H1 (cell line): ENCODE data around the gene GP5. TPM values are rescaled to one million over a fixed set of nuclear protein-coding genes. Genes with fewer than 3 reads are reported as not detected.
A peak's percentile ranks its signal among the peaks of the same experiment; 100 is the strongest.

Experiments used
- CTCF ChIA-PET: fragments of 300-600 bp; sonication (Branson Sonifier 250); formaldehyde crosslinking; loops from one replicate; lab custom pipeline; 2021; ENCODE audit not compliant: partially characterized antibody; lab: Charles Lee
- POLR2A ChIA-PET: fragments of 300-600 bp; sonication (Branson Sonifier 250); formaldehyde crosslinking; loops from one replicate; lab custom pipeline; 2021; ENCODE audit warnings: inconsistent platforms; ENCODE audit not compliant: partially characterized antibody; lab: Charles Lee
- DNase-seq, 2 experiments: peaks; one replicate each; pipeline versions ENCODE4 v3.0.0 to v3.0.0-alpha.2; 2010 to 2022; ENCODE audit warnings: low spot score in 2 of 2, low read depth in 1 of 2, mixed read lengths in 1 of 2
- FAIRE-seq: peaks from 2 replicates; lab custom pipeline; 2011; peaks lifted over from hg19 to GRCh38; lab: Jason Lieb, UNC
- H2AFZ ChIP-seq: 2 replicates; pipeline ENCODE4 v1.8.1; 2012; ENCODE audit warnings: low read length, inconsistent platforms
- H2AK5ac ChIP-seq: 2 replicates; pipeline ENCODE4 v1.6.1; 2013; ENCODE audit warnings: low read depth, low read length
- H2BK120ac ChIP-seq: replicated peaks from 2 replicates; pipeline ENCODE3; 2013; ENCODE audit warnings: low read depth, low read length, inconsistent platforms
- H2BK12ac ChIP-seq: 2 replicates; pipeline ENCODE4 v1.6.1; 2013; ENCODE audit warnings: low read depth, low read length
- H2BK15ac ChIP-seq: 2 replicates; pipeline ENCODE4 v1.6.1; 2013; ENCODE audit warnings: low read length
- H2BK20ac ChIP-seq: 2 replicates; pipeline ENCODE4 v1.6.1; 2013; ENCODE audit warnings: low read length
- H2BK5ac ChIP-seq: 2 replicates; pipeline ENCODE4 v1.6.1; 2013; ENCODE audit warnings: low read depth, low read length
- H3K14ac ChIP-seq: 2 replicates; pipeline ENCODE4 v1.6.1; 2013; ENCODE audit warnings: inconsistent platforms; ENCODE audit not compliant: insufficient read length
- H3K18ac ChIP-seq: 2 replicates; pipeline ENCODE4 v1.6.1; 2013; ENCODE audit warnings: low read length; ENCODE audit errors: extremely low read depth
- H3K23ac ChIP-seq: 2 replicates; pipeline ENCODE4 v1.6.1; 2013; ENCODE audit warnings: inconsistent platforms; ENCODE audit not compliant: insufficient read length
- H3K23me2 ChIP-seq: 2 replicates; pipeline ENCODE4 v1.6.1; 2013; ENCODE audit warnings: low read depth, low read length
- H3K27ac ChIP-seq: 2 replicates; pipeline ENCODE4 v1.6.1; 2011; ENCODE audit warnings: low read depth, low read length, inconsistent platforms
- H3K27me3 ChIP-seq, 4 experiments: replicated peaks in 1 of 4; 1 replicate in 1 of 4; 2 replicates in 3 of 4; pipeline versions ENCODE4 v1.6.1 to v1.8.1; 2011 to 2013; ENCODE audit warnings: low read length in 3 of 4, mild to moderate bottlenecking in 3 of 4, inconsistent platforms in 2 of 4, mixed read lengths in 2 of 4, moderate library complexity in 1 of 4; ENCODE audit not compliant: control insufficient read depth in 3 of 4, insufficient read depth in 3 of 4; ENCODE audit errors: extremely low read depth in 1 of 4
- H3K36me3 ChIP-seq, 4 experiments: 2 replicates each; pipeline versions ENCODE4 v1.6.1 to v1.8.1; 2011 to 2013; ENCODE audit warnings: mild to moderate bottlenecking in 4 of 4, low read length in 3 of 4, moderate library complexity in 2 of 4, control low read depth in 1 of 4, inconsistent platforms in 1 of 4; ENCODE audit not compliant: insufficient read depth in 4 of 4, control insufficient read depth in 2 of 4
- H3K4ac ChIP-seq: replicated peaks from 2 replicates; pipeline ENCODE3; 2013; ENCODE audit warnings: low read length, low read depth, mixed read lengths, inconsistent platforms; ENCODE audit not compliant: insufficient read length
- H3K4me1 ChIP-seq, 4 experiments: replicated peaks in 1 of 4; 1 replicate in 1 of 4; 2 replicates in 3 of 4; pipeline versions ENCODE4 v1.6.1 to v1.8.1; 2011 to 2013; ENCODE audit warnings: low read length in 3 of 4, inconsistent platforms in 2 of 4, mixed read lengths in 1 of 4; ENCODE audit not compliant: insufficient read depth in 4 of 4, control insufficient read depth in 3 of 4
- H3K4me2 ChIP-seq, 2 experiments: 2 replicates each; pipeline versions ENCODE4 v1.6.1 to v1.8.1; 2011 to 2013; ENCODE audit warnings: low read depth in 2 of 2, low read length in 2 of 2, control low read depth in 1 of 2, inconsistent platforms in 1 of 2, mild to moderate bottlenecking in 1 of 2; ENCODE audit not compliant: insufficient read depth in 1 of 2
- H3K4me3 ChIP-seq, 4 experiments: fragments of 200-600, 300-600 bp in 1 of 4; sonication (generic), shearing (Covaris generic), sonication (Bioruptor Twin) in 1 of 4; 2 replicates each; pipeline versions ENCODE4 v1.5.1 to v1.8.1; 2011 to 2016; ENCODE audit warnings: low read length in 4 of 4, low read depth in 3 of 4, control low read depth in 2 of 4, inconsistent platforms in 2 of 4, mild to moderate bottlenecking in 2 of 4, mixed read lengths in 1 of 4, moderate library complexity in 1 of 4; ENCODE audit not compliant: insufficient read depth in 2 of 4; ENCODE audit errors: extremely low read depth in 1 of 4
- H3K56ac ChIP-seq: replicated peaks from 2 replicates; pipeline ENCODE3; 2013; ENCODE audit warnings: low read depth, mild to moderate bottlenecking, mixed read lengths, low read length, inconsistent platforms; ENCODE audit not compliant: insufficient read length
- H3K79me1 ChIP-seq: 2 replicates; pipeline ENCODE4 v1.6.1; 2013; ENCODE audit warnings: low read depth, low read length, control low read depth
- H3K79me2 ChIP-seq, 2 experiments: 2 replicates each; pipeline versions ENCODE4 v1.6.1 to v1.8.1; 2012 to 2013; ENCODE audit warnings: low read length in 2 of 2, mild to moderate bottlenecking in 2 of 2, inconsistent platforms in 1 of 2; ENCODE audit not compliant: insufficient read depth in 2 of 2, control insufficient read depth in 1 of 2
- H3K9ac ChIP-seq, 4 experiments: replicated peaks in 1 of 4; 1 replicate in 1 of 4; 2 replicates in 3 of 4; pipeline versions ENCODE4 v1.6.1 to v1.8.1; 2011 to 2013; ENCODE audit warnings: low read depth in 3 of 4, low read length in 3 of 4, control low read depth in 2 of 4, mild to moderate bottlenecking in 2 of 4, moderate library complexity in 2 of 4, inconsistent platforms in 1 of 4; ENCODE audit errors: extremely low read depth in 1 of 4
- H3K9me3 ChIP-seq, 2 experiments: 2 replicates each; pipeline versions ENCODE4 v1.6.1 to v1.8.1; 2012 to 2013; ENCODE audit warnings: mild to moderate bottlenecking in 2 of 2, moderate library complexity in 2 of 2, control low read depth in 1 of 2, inconsistent platforms in 1 of 2, low read depth in 1 of 2, low read length in 1 of 2, mixed read lengths in 1 of 2; ENCODE audit not compliant: insufficient read depth in 2 of 2
- H4K20me1 ChIP-seq, 2 experiments: replicated peaks in 1 of 2; 2 replicates each; pipeline versions ENCODE3 to v1.8.1; 2011 to 2013; ENCODE audit warnings: inconsistent platforms in 2 of 2, low read length in 2 of 2, mild to moderate bottlenecking in 1 of 2; ENCODE audit not compliant: insufficient read depth in 2 of 2, control insufficient read depth in 1 of 2
- H4K5ac ChIP-seq: 2 replicates; pipeline ENCODE4 v1.6.1; 2013; ENCODE audit warnings: low read length, low read depth, mixed read lengths, inconsistent platforms; ENCODE audit not compliant: insufficient read length
- H4K8ac ChIP-seq: 2 replicates; pipeline ENCODE4 v1.8.0; 2013; ENCODE audit warnings: mild to moderate bottlenecking, moderate library complexity, low read length, inconsistent platforms; ENCODE audit not compliant: insufficient read depth; ENCODE audit errors: extremely low read depth
- H4K91ac ChIP-seq: replicated peaks from 2 replicates; pipeline ENCODE3; 2013; ENCODE audit warnings: low read length, mixed read lengths, inconsistent platforms; ENCODE audit not compliant: insufficient read length
- ASH2L ChIP-seq: fragments of 200-600, 300-600 bp; sonication (generic); IDR thresholded peaks from one replicate; pipeline ENCODE4 v1.7.1; 2017; ENCODE audit warnings: low read length
- SP1 ChIP-seq: IDR thresholded peaks from 2 replicates; pipeline ENCODE4 v1.6.1; 2011; ENCODE audit warnings: low read depth, low read length
- WGBS, 2 experiments: shearing (Covaris generic) in 1 of 2; methylation state at CpG; one replicate each; pipeline versions ENCODE4 v1.1.6 to v1.1.7; 2013 to 2015; ENCODE audit warnings: low lambda C conversion rate in 2 of 2, mixed read lengths in 2 of 2, inconsistent platforms in 1 of 2, low coverage in 1 of 2, missing lambda C conversion rate in 1 of 2; ENCODE audit not compliant: insufficient replicate concordance in 2 of 2, insufficient coverage in 1 of 2, insufficient read length in 1 of 2; ENCODE audit errors: extremely low coverage in 1 of 2, missing lambda C conversion rate in 1 of 2; 5-methylcytosine and 5-hydroxymethylcytosine counted together
- polyA plus RNA-seq, 7 experiments: library from polyadenylated mRNA; depleted of rRNA in 3 of 7; stranded (reverse) in 5 of 7; unstranded in 2 of 7; fragments of >200 nt in 5 of 7; fragments of 200-250 nt in 2 of 7; gene quantifications; 1 replicate in 5 of 7; 2 replicates in 1 of 7; 4 replicates in 1 of 7; pipeline versions ENCODE4 v1.2.1 to v1.2.3, GENCODE V29; 2011 to 2013; ENCODE audit warnings: missing spikeins in 2 of 7, mixed read lengths in 2 of 7
- total RNA-seq: library from RNA; stranded (reverse); fragmentation: NEBNext Ultra II Directional; extraction: Animal tissue kit (Norgen Biotek cat#: 25700); gene quantifications from 2 replicates; pipeline ENCODE4 v1.2.1, GENCODE V29; 2021

The GP5 gene
- total and polyA plus RNA-seq, 2 of the 8 experiments (the other 6 are each of a cell fraction or from before 2014, with no cell fraction given): 0.13 to 0.14 TPM

GRCh38 chr3:194370753-194371152 is 28.3 kb downstream of the GP5 start:
- 82 to 100% methylated on average over 3 to 7 of the region's 10 CpGs for WGBS, 2 experiments
- H2BK120ac ChIP-seq: no peak overlapping the region
- H3K23me2 ChIP-seq: peaks cover 2% of the 10 kb centered on the region; the same call in 1 of the 2 replicates
- H3K9ac ChIP-seq: no peak overlapping the region; a peak in 1 of 7 replicates
- no peak overlapping the region for H3K23ac ChIP-seq
- 0 out of 2 replicates have a peak overlapping the region, but pooled peaks have one; percentile 17 for H2AK5ac ChIP-seq
- H2BK12ac ChIP-seq: 0 out of 2 replicates have a peak overlapping the region, but pooled peaks have one; percentile 43
- DNase-seq (no peak), FAIRE-seq (no peak)
- H3K79me1 ChIP-seq: no peaks in the 10 kb centered on the region
- ChIA-PET CTCF (interaction anchor here (0.7 to 18.9 kb wide), 4 partner anchors 16 to 403 kb away, joined by 3 to 344 read pairs (median 6); no protein-coding TSS in a partner anchor), POLR2A (interaction anchor here (1.7 to 2.5 kb wide), 2 partner anchors 12 to 15 kb away, joined by 3 to 8 read pairs; no protein-coding TSS in a partner anchor)
- no peak overlapping the region for H4K8ac ChIP-seq
- TF ChIP-seq ASH2L (no peak), SP1 (no peak)
- no peaks in the 10 kb centered on the region for H3K79me2 ChIP-seq
- H3K4me1 ChIP-seq: peaks cover 2 to 24% (median 12%) of the 10 kb centered on the region in 4 experiments
- peak overlapping the region; percentile 92; the same call in 1 of the 2 replicates for H2BK15ac ChIP-seq
- H3K36me3 ChIP-seq: no peaks in the 10 kb centered on the region
- no peak overlapping the region for H4K91ac ChIP-seq
- no peak overlapping the region for H4K5ac ChIP-seq
- H3K56ac ChIP-seq: no peak overlapping the region
- H3K27me3 ChIP-seq: peaks cover 0 to 10% (median 2%) of the 10 kb centered on the region in 4 experiments; a peak in 3 of 7 replicates
- no peak overlapping the region for H2AFZ ChIP-seq
- H3K18ac ChIP-seq: no peak overlapping the region; the same call in 1 of the 2 replicates
- H3K27ac ChIP-seq: no peak overlapping the region
- H4K20me1 ChIP-seq: no peaks in the 10 kb centered on the region
- H3K4me2 ChIP-seq: no peak overlapping the region
- no peak overlapping the region for H3K4ac ChIP-seq
- no peak overlapping the region for H2BK5ac ChIP-seq
- H2BK20ac ChIP-seq: 0 out of 2 replicates have a peak overlapping the region, but pooled peaks have one; percentile 61
- H3K4me3 ChIP-seq: no peak overlapping the region
- no peak overlapping the region for H3K14ac ChIP-seq
- H3K9me3 ChIP-seq: no peaks in the 10 kb centered on the region
